Gastroesophageal sphincter (tissue), 3 donors: Measurements from ENCODE around the gene BAIAP3.

Experiments
- POLR2A ChIP-seq, 2 donors: fragments of 450-650 bp; IDR thresholded peaks; one replicate each; pipeline ENCODE4 v1.6.1; 2017; ENCODE audit warnings: antibody characterized with exemption in 2 of 2, mild to moderate bottlenecking in 2 of 2, moderate library complexity in 1 of 2
- POLR2AphosphoS5 ChIP-seq: sonication (generic); formaldehyde crosslinking; IDR thresholded peaks from one replicate; pipeline ENCODE4 v1.6.1; 2017; ENCODE audit warnings: antibody characterized with exemption
- TF ChIP-seq, protein P1 (sequence below), 4 experiments: fragments of 200-600 bp in 2 of 4; fragments of 450-650 bp in 2 of 4; sonication (generic) in 1 of 4; IDR thresholded peaks; one replicate each; pipeline ENCODE4 v1.5.1; 2017 to 2019; ENCODE audit warnings: antibody characterized with exemption in 4 of 4, mild to moderate bottlenecking in 2 of 4, moderate library complexity in 2 of 4

DNA sequence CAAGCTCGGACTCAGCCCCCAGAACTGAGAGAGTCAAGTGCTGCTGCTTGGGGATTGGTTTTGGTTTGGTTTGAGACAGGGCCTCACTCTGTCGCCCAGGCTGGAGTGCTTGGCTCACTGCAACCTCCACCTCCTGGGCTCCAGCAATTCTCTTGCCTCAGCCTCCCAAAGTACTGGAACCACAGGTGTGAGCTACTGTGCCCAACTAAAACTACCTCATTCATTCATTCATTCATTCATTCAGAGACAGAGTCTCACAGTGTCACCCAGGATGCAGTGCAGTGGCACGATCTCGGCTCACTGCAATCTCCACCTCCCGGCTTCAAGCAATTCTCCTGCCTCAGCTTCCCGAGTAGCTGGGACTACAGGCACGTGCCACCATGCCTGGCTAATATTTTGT is 56.3 kb downstream of the BAIAP3 start:
- TF ChIP-seq, protein P1, sequence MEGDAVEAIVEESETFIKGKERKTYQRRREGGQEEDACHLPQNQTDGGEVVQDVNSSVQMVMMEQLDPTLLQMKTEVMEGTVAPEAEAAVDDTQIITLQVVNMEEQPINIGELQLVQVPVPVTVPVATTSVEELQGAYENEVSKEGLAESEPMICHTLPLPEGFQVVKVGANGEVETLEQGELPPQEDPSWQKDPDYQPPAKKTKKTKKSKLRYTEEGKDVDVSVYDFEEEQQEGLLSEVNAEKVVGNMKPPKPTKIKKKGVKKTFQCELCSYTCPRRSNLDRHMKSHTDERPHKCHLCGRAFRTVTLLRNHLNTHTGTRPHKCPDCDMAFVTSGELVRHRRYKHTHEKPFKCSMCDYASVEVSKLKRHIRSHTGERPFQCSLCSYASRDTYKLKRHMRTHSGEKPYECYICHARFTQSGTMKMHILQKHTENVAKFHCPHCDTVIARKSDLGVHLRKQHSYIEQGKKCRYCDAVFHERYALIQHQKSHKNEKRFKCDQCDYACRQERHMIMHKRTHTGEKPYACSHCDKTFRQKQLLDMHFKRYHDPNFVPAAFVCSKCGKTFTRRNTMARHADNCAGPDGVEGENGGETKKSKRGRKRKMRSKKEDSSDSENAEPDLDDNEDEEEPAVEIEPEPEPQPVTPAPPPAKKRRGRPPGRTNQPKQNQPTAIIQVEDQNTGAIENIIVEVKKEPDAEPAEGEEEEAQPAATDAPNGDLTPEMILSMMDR (IDR thresholded peaks at IDR 0.05): no peak
- TF ChIP-seq POLR2AphosphoS5 (no peak), POLR2A (IDR thresholded peaks at IDR 0.05) (no peak)
